H1 (cell line): Measurements from ENCODE around the gene CXCL10. TPM values are rescaled to one million over a fixed set of nuclear protein-coding genes. Genes with fewer than 3 reads are reported as not detected.

Experiments used
- CTCF ChIA-PET: fragments of 300-600 bp; sonication (Branson Sonifier 250); formaldehyde crosslinking; loops from one replicate; lab custom pipeline; 2021; ENCODE audit not compliant: partially characterized antibody; lab: Charles Lee
- POLR2A ChIA-PET: fragments of 300-600 bp; sonication (Branson Sonifier 250); formaldehyde crosslinking; loops from one replicate; lab custom pipeline; 2021; ENCODE audit warnings: inconsistent platforms; ENCODE audit not compliant: partially characterized antibody; lab: Charles Lee
- DNase-seq, 2 experiments: peaks; one replicate each; pipeline versions ENCODE4 v3.0.0 to v3.0.0-alpha.2; 2010 to 2022; ENCODE audit warnings: low spot score in 2 of 2, low read depth in 1 of 2, mixed read lengths in 1 of 2
- FAIRE-seq: peaks from 2 replicates; lab custom pipeline; 2011; peaks lifted over from hg19 to GRCh38; lab: Jason Lieb, UNC
- H2AFZ ChIP-seq: 2 replicates; pipeline ENCODE4 v1.8.1; 2012; ENCODE audit warnings: low read length, inconsistent platforms
- H2AK5ac ChIP-seq: 2 replicates; pipeline ENCODE4 v1.6.1; 2013; ENCODE audit warnings: low read depth, low read length
- H2BK120ac ChIP-seq: replicated peaks from 2 replicates; pipeline ENCODE3; 2013; ENCODE audit warnings: low read depth, low read length, inconsistent platforms
- H2BK12ac ChIP-seq: 2 replicates; pipeline ENCODE4 v1.6.1; 2013; ENCODE audit warnings: low read depth, low read length
- H2BK15ac ChIP-seq: 2 replicates; pipeline ENCODE4 v1.6.1; 2013; ENCODE audit warnings: low read length
- H2BK20ac ChIP-seq: 2 replicates; pipeline ENCODE4 v1.6.1; 2013; ENCODE audit warnings: low read length
- H2BK5ac ChIP-seq: 2 replicates; pipeline ENCODE4 v1.6.1; 2013; ENCODE audit warnings: low read depth, low read length
- H3K14ac ChIP-seq: 2 replicates; pipeline ENCODE4 v1.6.1; 2013; ENCODE audit warnings: inconsistent platforms; ENCODE audit not compliant: insufficient read length
- H3K18ac ChIP-seq: 2 replicates; pipeline ENCODE4 v1.6.1; 2013; ENCODE audit warnings: low read length; ENCODE audit errors: extremely low read depth
- H3K23ac ChIP-seq: 2 replicates; pipeline ENCODE4 v1.6.1; 2013; ENCODE audit warnings: inconsistent platforms; ENCODE audit not compliant: insufficient read length
- H3K23me2 ChIP-seq: 2 replicates; pipeline ENCODE4 v1.6.1; 2013; ENCODE audit warnings: low read depth, low read length
- H3K27ac ChIP-seq: 2 replicates; pipeline ENCODE4 v1.6.1; 2011; ENCODE audit warnings: low read depth, low read length, inconsistent platforms
- H3K27me3 ChIP-seq, 4 experiments: replicated peaks in 1 of 4; 1 replicate in 1 of 4; 2 replicates in 3 of 4; pipeline versions ENCODE4 v1.6.1 to v1.8.1; 2011 to 2013; ENCODE audit warnings: low read length in 3 of 4, mild to moderate bottlenecking in 3 of 4, inconsistent platforms in 2 of 4, mixed read lengths in 2 of 4, moderate library complexity in 1 of 4; ENCODE audit not compliant: control insufficient read depth in 3 of 4, insufficient read depth in 3 of 4; ENCODE audit errors: extremely low read depth in 1 of 4
- H3K36me3 ChIP-seq, 4 experiments: 2 replicates each; pipeline versions ENCODE4 v1.6.1 to v1.8.1; 2011 to 2013; ENCODE audit warnings: mild to moderate bottlenecking in 4 of 4, low read length in 3 of 4, moderate library complexity in 2 of 4, control low read depth in 1 of 4, inconsistent platforms in 1 of 4; ENCODE audit not compliant: insufficient read depth in 4 of 4, control insufficient read depth in 2 of 4
- H3K4ac ChIP-seq: replicated peaks from 2 replicates; pipeline ENCODE3; 2013; ENCODE audit warnings: low read length, low read depth, mixed read lengths, inconsistent platforms; ENCODE audit not compliant: insufficient read length
- H3K4me1 ChIP-seq, 4 experiments: replicated peaks in 1 of 4; 1 replicate in 1 of 4; 2 replicates in 3 of 4; pipeline versions ENCODE4 v1.6.1 to v1.8.1; 2011 to 2013; ENCODE audit warnings: low read length in 3 of 4, inconsistent platforms in 2 of 4, mixed read lengths in 1 of 4; ENCODE audit not compliant: insufficient read depth in 4 of 4, control insufficient read depth in 3 of 4
- H3K4me2 ChIP-seq, 2 experiments: 2 replicates each; pipeline versions ENCODE4 v1.6.1 to v1.8.1; 2011 to 2013; ENCODE audit warnings: low read depth in 2 of 2, low read length in 2 of 2, control low read depth in 1 of 2, inconsistent platforms in 1 of 2, mild to moderate bottlenecking in 1 of 2; ENCODE audit not compliant: insufficient read depth in 1 of 2
- H3K4me3 ChIP-seq, 4 experiments: fragments of 200-600, 300-600 bp in 1 of 4; sonication (generic), shearing (Covaris generic), sonication (Bioruptor Twin) in 1 of 4; 2 replicates each; pipeline versions ENCODE4 v1.5.1 to v1.8.1; 2011 to 2016; ENCODE audit warnings: low read length in 4 of 4, low read depth in 3 of 4, control low read depth in 2 of 4, inconsistent platforms in 2 of 4, mild to moderate bottlenecking in 2 of 4, mixed read lengths in 1 of 4, moderate library complexity in 1 of 4; ENCODE audit not compliant: insufficient read depth in 2 of 4; ENCODE audit errors: extremely low read depth in 1 of 4
- H3K56ac ChIP-seq: replicated peaks from 2 replicates; pipeline ENCODE3; 2013; ENCODE audit warnings: low read depth, mild to moderate bottlenecking, mixed read lengths, low read length, inconsistent platforms; ENCODE audit not compliant: insufficient read length
- H3K79me1 ChIP-seq: 2 replicates; pipeline ENCODE4 v1.6.1; 2013; ENCODE audit warnings: low read depth, low read length, control low read depth
- H3K79me2 ChIP-seq, 2 experiments: 2 replicates each; pipeline versions ENCODE4 v1.6.1 to v1.8.1; 2012 to 2013; ENCODE audit warnings: low read length in 2 of 2, mild to moderate bottlenecking in 2 of 2, inconsistent platforms in 1 of 2; ENCODE audit not compliant: insufficient read depth in 2 of 2, control insufficient read depth in 1 of 2
- H3K9ac ChIP-seq, 4 experiments: replicated peaks in 1 of 4; 1 replicate in 1 of 4; 2 replicates in 3 of 4; pipeline versions ENCODE4 v1.6.1 to v1.8.1; 2011 to 2013; ENCODE audit warnings: low read depth in 3 of 4, low read length in 3 of 4, control low read depth in 2 of 4, mild to moderate bottlenecking in 2 of 4, moderate library complexity in 2 of 4, inconsistent platforms in 1 of 4; ENCODE audit errors: extremely low read depth in 1 of 4
- H3K9me3 ChIP-seq, 2 experiments: 2 replicates each; pipeline versions ENCODE4 v1.6.1 to v1.8.1; 2012 to 2013; ENCODE audit warnings: mild to moderate bottlenecking in 2 of 2, moderate library complexity in 2 of 2, control low read depth in 1 of 2, inconsistent platforms in 1 of 2, low read depth in 1 of 2, low read length in 1 of 2, mixed read lengths in 1 of 2; ENCODE audit not compliant: insufficient read depth in 2 of 2
- H4K20me1 ChIP-seq, 2 experiments: replicated peaks in 1 of 2; 2 replicates each; pipeline versions ENCODE3 to v1.8.1; 2011 to 2013; ENCODE audit warnings: inconsistent platforms in 2 of 2, low read length in 2 of 2, mild to moderate bottlenecking in 1 of 2; ENCODE audit not compliant: insufficient read depth in 2 of 2, control insufficient read depth in 1 of 2
- H4K5ac ChIP-seq: 2 replicates; pipeline ENCODE4 v1.6.1; 2013; ENCODE audit warnings: low read length, low read depth, mixed read lengths, inconsistent platforms; ENCODE audit not compliant: insufficient read length
- H4K8ac ChIP-seq: 2 replicates; pipeline ENCODE4 v1.8.0; 2013; ENCODE audit warnings: mild to moderate bottlenecking, moderate library complexity, low read length, inconsistent platforms; ENCODE audit not compliant: insufficient read depth; ENCODE audit errors: extremely low read depth
- H4K91ac ChIP-seq: replicated peaks from 2 replicates; pipeline ENCODE3; 2013; ENCODE audit warnings: low read length, mixed read lengths, inconsistent platforms; ENCODE audit not compliant: insufficient read length
- BCL11A ChIP-seq, 2 experiments: IDR thresholded peaks; one replicate each; pipeline ENCODE4 v1.6.1; 2011; ENCODE audit warnings: low read depth in 2 of 2, low read length in 2 of 2, mild to moderate bottlenecking in 2 of 2
- CBX5 ChIP-seq: fragments of 300-800, 300-1000 bp; sonication (generic); IDR thresholded peaks from 2 replicates; pipeline ENCODE4 v1.7.1; 2016; ENCODE audit warnings: antibody characterized with exemption, low read length, low read depth
- SIN3A ChIP-seq, 2 experiments: IDR thresholded peaks in 1 of 2; conservative IDR thresholded peaks in 1 of 2; 2 replicates each; pipeline ENCODE4 v1.6.1; 2011 to 2012; ENCODE audit warnings: low read length in 2 of 2, improper control_type of control experiment in 1 of 2, low read depth in 1 of 2, mild to moderate bottlenecking in 1 of 2
- WGBS, 2 experiments: shearing (Covaris generic) in 1 of 2; methylation state at CpG; one replicate each; pipeline versions ENCODE4 v1.1.6 to v1.1.7; 2013 to 2015; ENCODE audit warnings: low lambda C conversion rate in 2 of 2, mixed read lengths in 2 of 2, inconsistent platforms in 1 of 2, low coverage in 1 of 2, missing lambda C conversion rate in 1 of 2; ENCODE audit not compliant: insufficient replicate concordance in 2 of 2, insufficient coverage in 1 of 2, insufficient read length in 1 of 2; ENCODE audit errors: extremely low coverage in 1 of 2, missing lambda C conversion rate in 1 of 2; 5-methylcytosine and 5-hydroxymethylcytosine counted together
- polyA plus RNA-seq, 7 experiments: library from polyadenylated mRNA; depleted of rRNA in 3 of 7; stranded (reverse) in 5 of 7; unstranded in 2 of 7; fragments of >200 nt in 5 of 7; fragments of 200-250 nt in 2 of 7; gene quantifications; 1 replicate in 5 of 7; 2 replicates in 1 of 7; 4 replicates in 1 of 7; pipeline versions ENCODE4 v1.2.1 to v1.2.3, GENCODE V29; 2011 to 2013; ENCODE audit warnings: missing spikeins in 2 of 7, mixed read lengths in 2 of 7
- total RNA-seq: library from RNA; stranded (reverse); fragmentation: NEBNext Ultra II Directional; extraction: Animal tissue kit (Norgen Biotek cat#: 25700); gene quantifications from 2 replicates; pipeline ENCODE4 v1.2.1, GENCODE V29; 2021

Gene CXCL10
- total and polyA plus RNA-seq, 2 of the 8 experiments (the other 6 are each of a cell fraction or from before 2014, with no cell fraction given) = not detected

DNA sequence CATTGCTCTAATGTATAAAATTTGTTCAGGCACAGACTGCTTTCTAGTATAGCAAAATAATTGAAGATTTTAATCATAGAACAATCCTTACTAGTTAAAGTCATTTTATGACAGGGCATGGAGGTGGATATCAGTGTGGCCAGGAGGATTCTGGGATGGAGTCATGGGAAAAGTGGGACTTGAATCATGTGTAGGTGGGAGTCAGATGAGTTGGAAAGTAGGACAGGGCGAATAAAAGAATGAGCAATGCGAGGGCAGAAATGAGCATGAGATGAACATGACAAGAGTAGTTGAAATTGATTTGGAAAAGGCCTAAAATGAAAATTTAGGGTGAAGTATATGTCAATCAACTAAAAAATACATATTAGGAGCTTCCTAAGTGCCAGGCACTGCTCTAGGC is 25.4 kb downstream of the CXCL10 start:
- H3K4me1 ChIP-seq = no peaks in the 10 kb centered on the region
- H4K91ac ChIP-seq = no peak overlapping the region
- no peak overlapping the region for H3K56ac ChIP-seq
- H3K14ac ChIP-seq = no peak overlapping the region
- H3K27me3 ChIP-seq = no peaks in the 10 kb centered on the region
- no peaks in the 10 kb centered on the region for H3K23me2 ChIP-seq
- no peak overlapping the region for H2AK5ac ChIP-seq
- H2BK20ac ChIP-seq = no peak overlapping the region
- ChIA-PET POLR2A (no interaction called here), CTCF (interaction anchor here (2.7 to 7.2 kb wide), 4 partner anchors 56 to 91 kb away, joined by 25 to 89 read pairs (median 58); no protein-coding TSS in a partner anchor)
- no peak overlapping the region for H3K4ac ChIP-seq
- no peak overlapping the region for H3K4me2 ChIP-seq
- TF ChIP-seq CBX5 (no peak), BCL11A (IDR thresholded peaks at IDR 0.05; ENCODE audit: low read depth in 2 of 2, low read length in 2 of 2) (no peak), SIN3A (conservative IDR thresholded peaks at IDR 0.05 in 1 of 2, IDR thresholded peaks at IDR 0.05 in 1 of 2; ENCODE audit: low read depth in 1 of 2, low read length in 2 of 2) (no peak)
- H2BK5ac ChIP-seq = no peak overlapping the region
- no peak overlapping the region for H3K4me3 ChIP-seq
- 90% methylated on average over 2 of the region's 2 CpGs; no CpG with 5 or more reads in 1 of the 2 experiments for WGBS, 2 experiments
- DNase-seq (no peak), FAIRE-seq (no peak)
- no peaks in the 10 kb centered on the region for H3K9me3 ChIP-seq
- no peak overlapping the region for H3K23ac ChIP-seq
- no peaks in the 10 kb centered on the region for H3K79me1 ChIP-seq
- no peak overlapping the region for H4K8ac ChIP-seq
- H2BK12ac ChIP-seq = no peak overlapping the region
- H3K18ac ChIP-seq = no peak overlapping the region
- H4K5ac ChIP-seq = no peak overlapping the region
- H3K36me3 ChIP-seq = no peaks in the 10 kb centered on the region
- H3K27ac ChIP-seq = no peak overlapping the region
- H2BK120ac ChIP-seq = no peak overlapping the region
- H2AFZ ChIP-seq = no peak overlapping the region
- no peaks in the 10 kb centered on the region for H3K79me2 ChIP-seq
- no peaks in the 10 kb centered on the region for H4K20me1 ChIP-seq
- H2BK15ac ChIP-seq = no peak overlapping the region
- H3K9ac ChIP-seq = no peak overlapping the region
